ENCODE results near the gene LOXHD1. TPM values are rescaled to one million over a fixed set of nuclear protein-coding genes. Genes with fewer than 3 reads are reported as not detected.

LOXHD1 gene
- total and polyA plus RNA-seq, 10 of the 15 experiments (the other 5 are each of a cell fraction or from before 2014, with no cell fraction given): not detected

- H3K4me2 ChIP-seq (ENCODE audit: control insufficient read depth, insufficient read depth): no peak overlapping the region
- DNase-seq (ENCODE audit: low read depth, low spot score) (no peak), ATAC-seq (no peak), FAIRE-seq (no peak)
- WGBS (ENCODE audit: insufficient coverage, insufficient replicate concordance, low lambda C conversion rate, missing lambda C conversion rate): 20% methylated on average over 11 of the region's 11 CpGs
- in situ Hi-C loops (cut with MboI) (no loop called here), intact Hi-C loops (cut with micrococcal nuclease; ENCODE audit: unreplicated experiment) (loop anchor here (5.0 kb wide), 1 partner anchor 49 kb away; no protein-coding TSS in a partner anchor)
- no peak overlapping the region for H3K27ac ChIP-seq (ENCODE audit: control insufficient read depth, insufficient read depth)
- ChIA-PET SMC1A (ENCODE audit: uncharacterized antibody, unreplicated experiment) (no interaction called here), POLR2A (no interaction called here), RAD21 (ENCODE audit: unreplicated experiment) (no interaction called here), CTCF (no interaction called here)
- H3K79me2 ChIP-seq (ENCODE audit: control insufficient read depth, insufficient read depth, low read length): no peaks in the 10 kb centered on the region
- no peaks in the 10 kb centered on the region for H3K9me3 ChIP-seq (replicated peaks; ENCODE audit: control insufficient read depth, insufficient read depth, low read length)
- TF ChIP-seq SKIL (IDR thresholded peaks at IDR 0.05; ENCODE audit: low read depth, poor library complexity, severe bottlenecking) (no peak), HDGF (IDR thresholded peaks at IDR 0.05) (no peak), MTA3 (IDR thresholded peaks at IDR 0.05; ENCODE audit: borderline replicate concordance, low read length) (no peak), BMI1 (IDR thresholded peaks at IDR 0.05; ENCODE audit: borderline replicate concordance) (no peak), NFIC (IDR thresholded peaks at IDR 0.05; ENCODE audit: low read depth, low read length) (no peak), ZBED1 (IDR thresholded peaks at IDR 0.05; ENCODE audit: borderline replicate concordance) (no peak), TAF1 (IDR thresholded peaks at IDR 0.05; ENCODE audit: borderline replicate concordance, low read depth, low read length) (no peak), SUPT20H (IDR thresholded peaks at IDR 0.05; ENCODE audit: borderline replicate concordance, control insufficient read depth, low read depth, low read length) (no peak), ZNF384 (IDR thresholded peaks at IDR 0.05; ENCODE audit: borderline replicate concordance, low read depth, low read length) (no peak), ESRRA (IDR thresholded peaks at IDR 0.05; ENCODE audit: low read length) (no peak)
- TF ChIP-seq, protein P1, sequence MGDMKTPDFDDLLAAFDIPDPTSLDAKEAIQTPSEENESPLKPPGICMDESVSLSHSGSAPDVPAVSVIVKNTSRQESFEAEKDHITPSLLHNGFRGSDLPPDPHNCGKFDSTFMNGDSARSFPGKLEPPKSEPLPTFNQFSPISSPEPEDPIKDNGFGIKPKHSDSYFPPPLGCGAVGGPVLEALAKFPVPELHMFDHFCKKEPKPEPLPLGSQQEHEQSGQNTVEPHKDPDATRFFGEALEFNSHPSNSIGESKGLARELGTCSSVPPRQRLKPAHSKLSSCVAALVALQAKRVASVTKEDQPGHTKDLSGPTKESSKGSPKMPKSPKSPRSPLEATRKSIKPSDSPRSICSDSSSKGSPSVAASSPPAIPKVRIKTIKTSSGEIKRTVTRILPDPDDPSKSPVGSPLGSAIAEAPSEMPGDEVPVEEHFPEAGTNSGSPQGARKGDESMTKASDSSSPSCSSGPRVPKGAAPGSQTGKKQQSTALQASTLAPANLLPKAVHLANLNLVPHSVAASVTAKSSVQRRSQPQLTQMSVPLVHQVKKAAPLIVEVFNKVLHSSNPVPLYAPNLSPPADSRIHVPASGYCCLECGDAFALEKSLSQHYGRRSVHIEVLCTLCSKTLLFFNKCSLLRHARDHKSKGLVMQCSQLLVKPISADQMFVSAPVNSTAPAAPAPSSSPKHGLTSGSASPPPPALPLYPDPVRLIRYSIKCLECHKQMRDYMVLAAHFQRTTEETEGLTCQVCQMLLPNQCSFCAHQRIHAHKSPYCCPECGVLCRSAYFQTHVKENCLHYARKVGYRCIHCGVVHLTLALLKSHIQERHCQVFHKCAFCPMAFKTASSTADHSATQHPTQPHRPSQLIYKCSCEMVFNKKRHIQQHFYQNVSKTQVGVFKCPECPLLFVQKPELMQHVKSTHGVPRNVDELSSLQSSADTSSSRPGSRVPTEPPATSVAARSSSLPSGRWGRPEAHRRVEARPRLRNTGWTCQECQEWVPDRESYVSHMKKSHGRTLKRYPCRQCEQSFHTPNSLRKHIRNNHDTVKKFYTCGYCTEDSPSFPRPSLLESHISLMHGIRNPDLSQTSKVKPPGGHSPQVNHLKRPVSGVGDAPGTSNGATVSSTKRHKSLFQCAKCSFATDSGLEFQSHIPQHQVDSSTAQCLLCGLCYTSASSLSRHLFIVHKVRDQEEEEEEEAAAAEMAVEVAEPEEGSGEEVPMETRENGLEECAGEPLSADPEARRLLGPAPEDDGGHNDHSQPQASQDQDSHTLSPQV (IDR thresholded peaks at IDR 0.05): no peak
- TF ChIP-seq, protein P2, sequence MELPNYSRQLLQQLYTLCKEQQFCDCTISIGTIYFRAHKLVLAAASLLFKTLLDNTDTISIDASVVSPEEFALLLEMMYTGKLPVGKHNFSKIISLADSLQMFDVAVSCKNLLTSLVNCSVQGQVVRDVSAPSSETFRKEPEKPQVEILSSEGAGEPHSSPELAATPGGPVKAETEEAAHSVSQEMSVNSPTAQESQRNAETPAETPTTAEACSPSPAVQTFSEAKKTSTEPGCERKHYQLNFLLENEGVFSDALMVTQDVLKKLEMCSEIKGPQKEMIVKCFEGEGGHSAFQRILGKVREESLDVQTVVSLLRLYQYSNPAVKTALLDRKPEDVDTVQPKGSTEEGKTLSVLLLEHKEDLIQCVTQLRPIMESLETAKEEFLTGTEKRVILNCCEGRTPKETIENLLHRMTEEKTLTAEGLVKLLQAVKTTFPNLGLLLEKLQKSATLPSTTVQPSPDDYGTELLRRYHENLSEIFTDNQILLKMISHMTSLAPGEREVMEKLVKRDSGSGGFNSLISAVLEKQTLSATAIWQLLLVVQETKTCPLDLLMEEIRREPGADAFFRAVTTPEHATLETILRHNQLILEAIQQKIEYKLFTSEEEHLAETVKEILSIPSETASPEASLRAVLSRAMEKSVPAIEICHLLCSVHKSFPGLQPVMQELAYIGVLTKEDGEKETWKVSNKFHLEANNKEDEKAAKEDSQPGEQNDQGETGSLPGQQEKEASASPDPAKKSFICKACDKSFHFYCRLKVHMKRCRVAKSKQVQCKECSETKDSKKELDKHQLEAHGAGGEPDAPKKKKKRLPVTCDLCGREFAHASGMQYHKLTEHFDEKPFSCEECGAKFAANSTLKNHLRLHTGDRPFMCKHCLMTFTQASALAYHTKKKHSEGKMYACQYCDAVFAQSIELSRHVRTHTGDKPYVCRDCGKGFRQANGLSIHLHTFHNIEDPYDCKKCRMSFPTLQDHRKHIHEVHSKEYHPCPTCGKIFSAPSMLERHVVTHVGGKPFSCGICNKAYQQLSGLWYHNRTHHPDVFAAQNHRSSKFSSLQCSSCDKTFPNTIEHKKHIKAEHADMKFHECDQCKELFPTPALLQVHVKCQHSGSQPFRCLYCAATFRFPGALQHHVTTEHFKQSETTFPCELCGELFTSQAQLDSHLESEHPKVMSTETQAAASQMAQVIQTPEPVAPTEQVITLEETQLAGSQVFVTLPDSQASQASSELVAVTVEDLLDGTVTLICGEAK (IDR thresholded peaks at IDR 0.05; ENCODE audit: borderline replicate concordance): no peak
- H3K27me3 ChIP-seq (replicated peaks in 1 of 2; ENCODE audit: control insufficient read depth in 2 of 2, insufficient read depth in 2 of 2, low read length in 1 of 2): no peaks in the 10 kb centered on the region
- no peaks in the 10 kb centered on the region for H3K4me1 ChIP-seq (ENCODE audit: control insufficient read depth, insufficient read depth, low read length)
- H4K20me1 ChIP-seq (ENCODE audit: control insufficient read depth, insufficient read depth): no peaks in the 10 kb centered on the region
- no TSS peak for BruUV-seq (replicated peaks)
- no peaks in the 10 kb centered on the region for H3K36me3 ChIP-seq (ENCODE audit: control insufficient read depth in 2 of 2, insufficient read depth in 2 of 2, low read length in 1 of 2)
- H3K4me3 ChIP-seq: no peak overlapping the region
- H3K9ac ChIP-seq (ENCODE audit: control insufficient read depth, insufficient read depth, low read length): no peak overlapping the region
- no peak overlapping the region for H2AFZ ChIP-seq (ENCODE audit: control insufficient read depth, low read depth, low read length)
These were observed 188.4 kb downstream of the LOXHD1 start for GRCh38 chr18:46468426-46469180.

All from GM12878 (cell line).